Dedifferentiated amniotic fluid mesenchymal stem cell (primary cell): ENCODE data around the gene KLHL17.
"Not testable (repeated sequence)": the region's sequence is repeated elsewhere in the genome, so short reads cannot be mapped to it uniquely, and the experiment has no call there.

ENCODE experiments used
- DNase-seq: peaks from one replicate; pipeline ENCODE4 v3.0.0-alpha.2; 2016; ENCODE audit errors: extremely low spot score

Gene KLHL17

DNA sequence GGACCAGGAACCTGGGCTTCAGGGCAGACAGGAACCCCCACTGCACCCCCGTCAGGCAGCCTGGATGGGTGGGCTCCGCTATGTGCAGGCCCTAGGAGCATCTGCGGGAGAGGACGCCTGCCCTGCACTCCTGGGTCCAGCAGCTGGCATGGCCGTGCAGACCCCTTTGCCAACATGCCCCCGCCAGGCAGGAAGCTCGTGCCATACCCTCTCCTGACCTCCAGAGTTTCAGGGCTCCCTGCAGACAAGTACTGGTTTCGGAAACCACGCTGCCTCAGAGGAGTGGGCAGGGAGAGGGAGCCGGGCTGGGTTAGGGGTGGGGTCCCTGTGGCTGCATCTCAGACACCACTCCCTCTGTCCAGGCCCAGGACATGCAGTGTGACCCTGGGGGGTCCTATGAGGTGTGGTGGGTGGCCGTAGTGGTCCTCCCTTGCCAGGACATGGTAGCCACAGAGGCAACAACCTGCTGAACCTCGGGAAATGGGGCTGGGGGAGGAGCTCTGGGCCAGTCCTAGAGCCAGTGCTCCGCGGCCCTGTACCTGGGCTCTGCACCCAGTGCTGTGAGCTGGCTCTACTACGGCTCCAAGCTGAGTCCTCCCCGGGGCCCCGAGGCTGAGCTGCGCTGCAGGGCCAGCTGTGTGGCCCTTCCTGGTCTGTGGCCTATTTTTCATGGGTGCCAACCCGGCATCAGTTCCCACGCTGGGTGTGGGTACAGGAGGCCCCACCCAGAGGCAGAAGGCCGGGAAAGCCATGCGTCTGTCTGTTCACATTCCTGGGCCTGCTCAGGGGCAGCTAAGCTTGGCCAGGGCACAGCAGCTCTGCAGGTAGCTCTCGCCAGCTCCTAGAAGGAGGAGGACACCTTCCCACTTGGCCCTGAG, 7.3 kb downstream of the KLHL17 start:
- no peak for DNase-seq

GRCh38 chr1:969260-969855, 9.0 kb downstream of the KLHL17 start:
- no peak for DNase-seq

DNA sequence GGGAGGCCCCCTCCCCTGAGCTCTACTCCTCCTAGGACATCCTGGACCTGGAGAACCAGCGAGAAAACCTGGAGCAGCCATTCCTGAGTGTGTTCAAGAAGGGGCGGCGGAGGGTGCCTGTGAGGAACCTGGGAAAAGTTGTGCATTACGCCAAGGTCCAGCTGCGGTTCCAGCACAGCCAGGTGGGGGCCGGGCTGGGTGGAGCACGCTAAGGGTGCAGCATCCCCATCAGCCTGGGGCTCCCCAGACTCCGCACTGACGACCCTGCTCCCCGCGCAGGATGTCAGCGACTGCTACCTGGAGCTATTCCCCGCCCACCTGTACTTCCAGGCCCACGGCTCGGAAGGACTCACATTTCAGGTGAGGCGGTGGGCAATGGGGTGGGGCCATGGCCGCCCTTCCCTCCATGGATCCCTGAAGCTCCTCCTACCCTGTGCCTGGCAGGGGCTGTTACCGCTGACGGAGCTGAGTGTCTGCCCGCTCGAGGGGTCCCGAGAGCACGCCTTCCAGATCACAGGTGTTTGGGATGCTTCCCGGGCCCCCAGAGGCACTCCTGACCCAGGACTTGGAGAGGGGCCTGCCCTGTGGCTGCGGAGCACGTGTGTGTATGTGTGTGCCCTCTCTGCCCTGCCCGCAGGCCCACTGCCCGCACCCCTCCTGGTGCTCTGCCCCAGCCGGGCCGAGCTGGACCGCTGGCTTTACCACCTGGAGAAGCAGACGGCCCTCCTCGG, 10.0 kb downstream of the KLHL17 start:
- DNase-seq: no peak

DNA sequence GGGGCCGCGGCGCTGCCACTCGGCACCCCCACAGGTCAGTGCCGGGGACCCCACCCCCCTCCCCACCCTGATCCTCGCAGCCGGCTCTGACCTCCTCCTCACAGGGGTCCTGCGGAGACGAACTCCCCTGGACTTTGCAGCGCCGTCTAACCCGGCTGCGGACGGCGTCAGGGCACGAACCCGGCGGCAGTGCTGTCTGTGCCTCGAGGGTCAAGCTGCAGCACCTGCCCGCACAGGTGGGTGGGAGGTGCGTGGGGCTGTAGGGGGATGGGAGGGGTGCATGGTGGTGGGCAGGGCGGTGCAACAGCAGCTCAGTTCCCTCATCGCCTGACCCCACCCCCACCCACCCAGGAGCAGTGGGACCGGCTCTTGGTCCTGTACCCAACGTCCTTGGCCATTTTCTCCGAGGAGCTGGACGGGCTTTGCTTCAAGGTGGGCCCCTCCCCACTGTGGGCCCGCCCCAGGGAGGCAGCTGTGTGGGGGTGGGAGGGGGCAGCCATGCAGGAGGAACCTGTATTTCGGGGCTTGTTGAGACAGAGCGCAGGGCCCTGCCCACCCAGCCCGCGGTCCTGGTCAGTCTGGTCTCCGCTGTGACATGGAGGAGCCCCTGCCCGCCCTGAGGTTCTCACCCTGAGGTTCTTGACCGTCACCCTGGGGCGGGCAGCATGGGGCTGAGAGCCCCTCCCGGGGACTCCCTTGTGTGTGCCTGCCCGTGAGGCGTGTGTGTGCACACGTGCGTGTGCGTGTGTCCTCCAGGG, 10.8 kb downstream of the KLHL17 start:
- DNase-seq: no peak

DNA sequence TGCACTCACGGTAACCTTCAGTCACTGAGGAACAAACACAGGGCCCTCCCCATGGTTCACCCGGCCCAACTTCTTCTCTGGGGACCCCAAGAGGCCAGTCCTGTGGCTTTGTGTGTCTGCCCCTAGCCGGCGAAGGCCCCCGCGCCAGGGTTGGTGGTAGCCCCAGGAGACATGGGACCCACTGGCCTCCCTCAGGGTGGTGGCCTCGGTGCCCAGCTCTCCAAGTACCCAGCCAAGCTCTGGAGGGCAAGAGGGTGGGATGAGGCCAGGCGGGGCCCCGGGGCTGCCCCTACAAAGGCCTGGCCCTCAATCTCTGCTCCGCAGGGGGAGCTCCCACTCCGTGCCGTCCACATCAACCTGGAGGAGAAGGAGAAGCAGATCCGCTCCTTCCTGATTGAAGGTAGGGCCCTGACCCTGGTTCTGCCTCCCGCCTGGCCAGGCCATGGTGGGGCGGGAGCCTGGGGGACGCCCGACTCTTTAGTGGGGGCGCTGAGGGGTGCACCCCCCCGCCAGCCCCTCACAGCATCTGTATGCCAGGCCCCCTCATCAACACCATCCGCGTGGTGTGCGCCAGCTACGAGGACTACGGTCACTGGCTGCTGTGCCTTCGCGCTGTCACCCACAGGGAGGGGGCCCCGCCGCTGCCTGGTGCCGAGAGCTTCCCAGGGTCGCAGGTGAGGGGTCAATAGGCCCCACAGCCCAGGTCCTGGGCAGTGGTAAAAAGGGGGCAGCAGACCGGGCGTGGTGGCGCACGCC, 11.5 kb downstream of the KLHL17 start:
- no peak for DNase-seq

- DNase-seq: no peak
Measured at GRCh38 chr1:972726-973458, 12.5 kb downstream of the KLHL17 start.

- no peak for DNase-seq
Measured at GRCh38 chr1:973459-974292, 13.3 kb downstream of the KLHL17 start.

DNA sequence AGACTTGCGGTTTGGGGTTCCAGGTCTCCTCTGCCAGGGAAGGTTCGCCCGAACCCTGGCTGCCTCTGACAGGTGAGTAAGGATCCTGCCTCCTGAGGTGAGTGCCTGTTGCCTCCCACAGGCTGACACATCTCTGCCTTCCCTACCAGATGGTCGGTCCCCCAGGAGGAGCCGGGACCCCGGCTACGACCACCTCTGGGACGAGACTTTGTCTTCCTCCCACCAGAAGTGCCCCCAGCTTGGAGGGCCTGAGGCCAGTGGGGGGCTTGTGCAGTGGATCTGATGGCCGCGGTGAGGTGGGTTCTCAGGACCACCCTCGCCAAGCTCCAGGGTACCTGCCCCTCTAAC, 13.9 kb downstream of the KLHL17 start:
- no peak for DNase-seq

DNA sequence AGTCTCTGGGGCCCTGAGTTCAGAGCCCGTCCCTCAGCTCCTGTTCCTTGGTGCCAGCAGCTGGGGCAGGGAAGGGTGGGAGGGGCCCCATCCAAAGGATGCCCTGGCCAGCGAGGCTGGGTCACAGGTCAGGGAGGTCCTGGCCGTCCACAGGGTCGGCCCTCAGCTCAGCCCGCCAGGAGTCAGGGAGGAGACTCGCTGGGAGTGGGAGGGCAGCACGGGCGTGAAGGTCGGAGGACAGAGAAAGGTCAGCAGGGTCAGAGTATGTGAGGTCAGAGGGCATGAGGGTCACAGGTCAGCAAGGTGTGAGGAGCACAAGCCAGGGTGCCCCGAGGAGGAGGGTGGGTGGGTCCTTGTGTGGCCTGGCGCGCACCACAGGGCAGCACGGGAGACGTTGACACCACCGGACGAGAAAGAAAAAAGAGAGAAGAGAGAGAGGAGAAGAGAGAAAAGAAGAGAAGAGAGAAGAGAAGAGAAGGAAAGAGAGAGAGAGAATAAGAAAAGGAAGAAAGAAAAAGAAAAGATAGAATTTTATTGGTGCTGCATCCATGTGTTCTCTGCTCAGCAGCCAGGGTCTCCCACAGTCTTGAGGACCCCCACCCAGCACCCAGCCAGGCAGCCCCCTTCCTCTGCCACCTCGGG, 14.4 kb downstream of the KLHL17 start:
- no peak for DNase-seq

GRCh38 chr1:975365-975764, 15.0 kb downstream of the KLHL17 start:
- DNase-seq: no peak

GRCh38 chr1:975896-976683, 15.7 kb downstream of the KLHL17 start:
- peak; percentile 36 for DNase-seq

GRCh38 chr1:976791-977190, 16.4 kb downstream of the KLHL17 start:
- not testable (repeated sequence) for DNase-seq

DNA sequence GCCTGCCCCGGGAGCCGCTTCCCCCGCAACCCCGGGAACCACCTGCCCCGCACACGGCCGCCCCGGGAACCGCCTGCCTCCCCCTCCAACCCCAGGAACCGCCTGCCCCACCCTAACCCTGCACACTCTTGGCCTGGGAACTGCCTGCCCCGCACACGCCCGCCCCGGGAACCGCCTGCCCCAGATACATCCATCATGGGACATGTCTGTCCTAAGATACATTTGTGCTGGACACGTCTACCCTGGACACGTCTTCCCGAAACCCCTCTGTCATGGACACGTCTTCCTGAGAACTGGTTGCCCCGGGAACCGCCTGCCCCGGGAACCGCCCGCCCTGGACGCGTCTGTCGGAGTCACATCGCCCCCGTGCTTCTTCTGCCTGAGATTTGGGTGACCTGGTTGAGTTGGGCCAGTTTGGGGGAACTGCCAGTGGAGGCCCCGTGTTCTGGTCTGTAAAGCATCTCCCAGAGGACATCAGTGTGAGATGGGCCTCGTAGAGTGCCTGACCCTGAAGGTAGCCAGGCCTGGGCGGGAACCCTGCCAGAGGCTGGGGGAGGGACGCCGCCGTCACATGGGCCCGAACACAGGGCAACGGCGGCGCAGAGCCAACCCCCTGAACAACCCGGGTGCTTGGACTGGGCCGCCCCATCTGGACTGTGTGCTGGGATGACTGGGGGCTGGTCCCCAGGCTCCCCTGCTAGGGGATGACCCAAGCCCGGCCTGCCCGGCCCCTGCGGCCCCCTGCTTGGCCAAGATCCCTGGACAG, 17.9 kb downstream of the KLHL17 start:
- no peak for DNase-seq

DNA sequence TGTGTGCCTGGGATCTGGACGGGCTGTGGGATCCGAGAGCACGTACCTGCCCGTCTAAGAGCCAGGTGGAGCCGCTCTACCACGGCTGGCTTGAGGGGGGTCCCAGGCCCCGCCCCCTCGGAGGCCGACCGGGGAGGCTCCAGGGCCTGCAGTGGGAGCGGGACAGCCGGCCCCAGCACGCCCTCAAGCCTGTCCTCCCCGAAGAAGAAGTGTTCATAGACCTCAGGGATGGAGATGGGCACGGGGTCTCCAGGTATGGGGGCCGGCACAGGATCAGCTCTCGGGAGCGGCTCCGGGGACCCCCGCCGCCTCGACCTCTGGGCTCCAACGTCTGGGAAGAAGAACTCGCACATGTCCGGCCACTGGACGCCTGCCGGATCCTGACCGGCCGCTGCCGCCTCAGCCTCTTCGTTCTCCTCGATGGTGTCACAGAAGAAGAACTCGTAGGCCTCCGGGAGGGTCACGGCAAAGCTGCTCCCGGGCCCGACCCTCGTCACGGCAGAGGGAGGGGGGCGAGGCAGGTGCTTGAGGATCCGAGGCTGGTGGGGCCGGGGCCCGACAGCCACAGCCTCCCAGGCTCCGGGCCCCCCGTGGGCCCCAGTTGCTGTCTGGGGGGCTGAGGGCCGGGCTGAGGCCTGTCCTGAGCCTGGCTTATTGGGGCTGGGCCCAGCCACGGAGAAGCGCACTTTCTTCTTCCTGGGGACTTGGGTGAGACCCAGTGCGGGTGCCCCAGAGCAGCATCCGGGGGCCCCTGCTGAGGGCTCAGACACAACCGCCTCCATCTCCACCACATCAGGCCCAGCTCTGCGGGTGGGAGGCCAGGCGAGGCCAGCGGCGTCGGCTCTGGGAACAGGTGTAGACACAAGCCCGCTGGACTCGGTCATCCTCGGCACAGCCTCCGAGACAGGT, 18.7 kb downstream of the KLHL17 start:
- no peak for DNase-seq

DNA sequence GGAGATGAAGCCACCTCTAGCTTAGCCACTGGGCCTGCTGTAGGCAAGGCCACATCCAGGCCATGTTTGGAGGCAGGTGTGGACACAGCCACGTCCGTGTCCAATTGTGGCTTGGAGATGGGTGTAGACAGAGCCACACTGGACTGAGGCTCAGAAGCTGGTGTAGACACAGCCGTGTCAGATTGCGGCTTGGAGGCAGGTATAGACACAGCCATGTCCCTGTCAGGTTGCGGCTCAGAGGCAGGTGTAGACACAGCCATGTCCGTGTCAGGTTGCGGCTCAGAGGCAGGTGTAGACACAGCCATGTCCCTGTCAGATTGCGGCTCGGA, 19.3 kb downstream of the KLHL17 start:
- DNase-seq: no peak

DNA sequence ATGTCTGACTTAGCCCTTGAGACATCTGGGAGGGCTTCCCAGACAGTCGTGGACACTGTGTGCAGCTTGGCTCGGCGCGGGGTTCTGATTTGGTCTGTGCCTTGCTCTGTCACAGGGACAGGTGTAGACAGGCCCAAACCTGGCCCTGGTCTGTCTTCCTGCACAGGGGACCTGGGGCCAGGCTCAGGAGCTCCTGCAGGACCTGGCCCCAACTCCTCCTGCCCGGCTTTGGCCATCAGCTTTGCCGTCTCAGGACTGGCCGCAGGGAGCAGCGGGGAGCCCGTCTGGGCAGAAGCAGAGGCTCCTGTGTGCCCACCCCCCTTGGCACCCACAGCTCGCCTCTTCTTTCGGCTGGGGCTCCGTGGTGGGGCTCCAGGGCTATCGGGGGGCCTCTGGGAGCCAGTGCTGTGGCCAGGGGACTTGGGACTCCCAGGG, 19.8 kb downstream of the KLHL17 start:
- DNase-seq: no peak
